Coronary artery (tissue), 2 donors: ENCODE results near the gene RNF114.
"Not testable (repeated sequence)": the region's sequence is repeated elsewhere in the genome, so short reads cannot be mapped to it uniquely, and the experiment has no call there.

Experiments
- DNase-seq: peaks from one replicate; pipeline ENCODE4 v3.0.0-alpha.2; 2017; ENCODE audit warnings: low spot score
- H3K27ac ChIP-seq, 2 donors: fragments of 200-600 bp; sonication (generic); one replicate each; pipeline ENCODE4 v1.5.1; 2016 to 2019
- H3K4me3 ChIP-seq: fragments of 200-600 bp; sonication (generic); 2 replicates; pipeline ENCODE4 v1.5.1; 2016; ENCODE audit warnings: mild to moderate bottlenecking, moderate library complexity
- CTCF ChIP-seq: fragments of 200-600 bp; sonication (generic); IDR thresholded peaks from one replicate; pipeline ENCODE4 v1.5.1; 2019; ENCODE audit warnings: antibody characterized with exemption

RNF114 gene

GRCh38 chr20:49993301-49993751 lies 57.1 kb downstream of the RNF114 start:
- DNase-seq, result no peak
- H3K27ac ChIP-seq, result no peak overlapping the region
- H3K4me3 ChIP-seq, result no peak overlapping the region
- TF ChIP-seq CTCF, result no peak

DNA sequence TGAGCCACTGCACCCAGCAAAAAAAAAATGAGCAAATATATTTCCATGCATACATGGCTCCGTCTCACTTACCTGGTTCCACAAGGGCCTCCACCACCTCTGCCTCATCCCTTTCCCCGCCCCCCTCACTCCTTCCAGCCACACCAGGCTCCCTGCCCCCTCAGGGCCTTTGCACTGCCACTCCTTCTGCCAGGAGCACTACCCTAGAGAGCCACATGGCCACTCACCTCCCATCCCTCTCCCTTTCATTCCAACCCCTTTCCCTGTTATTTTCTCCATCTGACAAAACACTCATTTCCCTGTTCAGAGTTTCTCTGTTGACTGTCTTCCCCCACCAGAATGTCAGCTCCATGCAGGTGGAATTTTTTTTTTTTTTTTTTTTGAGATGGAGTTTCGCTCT lies 59.4 kb downstream of the RNF114 start:
- no peak for TF ChIP-seq CTCF
- Histone ChIP-seq H3K27ac (no peak overlapping the region), H3K4me3 (no peak overlapping the region)
- no peak for DNase-seq

- not testable (repeated sequence) for H3K4me3 ChIP-seq, DNase-seq
Measured at GRCh38 chr20:49998478-49999188, 62.4 kb downstream of the RNF114 start.

DNA sequence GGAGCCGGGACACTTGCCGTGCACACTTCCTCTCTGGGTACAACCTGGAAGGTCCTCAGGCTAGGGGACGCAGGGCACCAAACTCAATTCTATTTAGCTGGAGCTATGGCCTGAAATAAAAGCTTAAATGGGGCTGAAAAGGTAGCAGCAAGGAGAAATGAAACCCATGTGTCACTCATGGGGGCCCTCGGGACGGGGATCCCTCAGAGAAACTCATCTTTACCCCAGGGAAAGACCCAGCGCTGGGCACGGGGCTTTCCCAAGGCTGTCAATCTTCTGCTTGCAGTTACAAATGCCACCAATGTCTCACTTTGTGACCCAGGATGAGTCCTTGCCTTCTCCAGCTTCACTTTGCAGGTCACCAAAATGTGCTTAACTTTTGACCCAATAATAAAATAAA lies 63.1 kb downstream of the RNF114 start:
- H3K4me3 ChIP-seq, result no peak overlapping the region
- no peak for DNase-seq
- H3K27ac ChIP-seq, result no peak overlapping the region
- no peak for TF ChIP-seq CTCF

More at GRCh38 chr20:49998478-49999188, 62.4 kb downstream of the RNF114 start:
- not testable (repeated sequence) for H3K27ac ChIP-seq

GRCh38 chr20:50000548-50001222 lies 64.5 kb downstream of the RNF114 start:
- H3K4me3 ChIP-seq, H3K27ac ChIP-seq, DNase-seq: not testable (repeated sequence)

- H3K27ac ChIP-seq, result no peak overlapping the region
- no peak for TF ChIP-seq CTCF
- DNase-seq, result no peak
- H3K4me3 ChIP-seq, result no peak overlapping the region
Measured at GRCh38 chr20:50001784-50002311, 65.7 kb downstream of the RNF114 start.

DNA sequence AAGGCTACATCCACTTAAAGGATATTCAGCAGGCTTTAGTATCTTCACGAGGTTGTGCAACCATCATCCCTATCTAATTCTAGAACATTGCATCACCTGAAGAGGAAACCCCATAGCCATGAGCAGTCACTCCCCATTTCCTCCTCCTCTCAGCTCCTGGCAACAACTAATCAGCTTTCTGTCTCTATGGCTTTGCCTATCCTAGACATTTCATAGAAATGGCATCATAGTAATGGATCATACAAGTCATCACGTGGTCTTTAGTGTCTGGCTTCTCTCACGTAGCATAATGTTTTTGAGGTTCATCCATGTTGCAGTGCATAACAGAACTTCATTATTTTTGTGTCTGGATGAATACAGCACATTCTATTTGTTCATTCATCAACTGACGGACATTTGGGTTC lies 67.1 kb downstream of the RNF114 start:
- TF ChIP-seq CTCF, result no peak
- DNase-seq, result no peak
- Histone ChIP-seq H3K27ac (no peak overlapping the region), H3K4me3 (no peak overlapping the region)
